Neutrophil (primary cell): ENCODE measurements around the gene ZW10.

Experiments
- H3K27ac ChIP-seq: fragments of 200-600 bp; sonication (generic); 2 replicates; pipeline ENCODE4 v1.5.1; 2016; ENCODE audit warnings: mild to moderate bottlenecking, moderate library complexity
- H3K27me3 ChIP-seq: fragments of 200-600 bp; sonication (generic); 2 replicates; pipeline ENCODE4 v1.6.0; 2016; ENCODE audit warnings: mild to moderate bottlenecking
- H3K36me3 ChIP-seq: fragments of 200-600 bp; sonication (generic); 2 replicates; pipeline ENCODE4 v1.5.1; 2017
- H3K4me1 ChIP-seq, 2 experiments: fragments of 200-600 bp in 1 of 2; sonication (generic) in 1 of 2; 1 replicate in 1 of 2; 2 replicates in 1 of 2; pipeline versions ENCODE4 v1.5.1 to v1.6.1; 2013 to 2016; ENCODE audit warnings: low read depth in 1 of 2, low read length in 1 of 2, mild to moderate bottlenecking in 1 of 2, moderate library complexity in 1 of 2; ENCODE audit not compliant: control insufficient read depth in 1 of 2, insufficient read depth in 1 of 2
- H3K4me3 ChIP-seq, 2 experiments: fragments of 200-600 bp in 1 of 2; sonication (generic) in 1 of 2; 1 replicate in 1 of 2; 2 replicates in 1 of 2; pipeline ENCODE4 v1.5.1; 2013 to 2016; ENCODE audit warnings: low read depth in 1 of 2, low read length in 1 of 2, mild to moderate bottlenecking in 1 of 2, moderate library complexity in 1 of 2
- H3K9me3 ChIP-seq: fragments of 200-600 bp; sonication (generic); 2 replicates; pipeline ENCODE4 v1.5.1; 2016
- CTCF ChIP-seq: fragments of 200-600 bp; sonication (generic); IDR thresholded peaks from 2 replicates; pipeline ENCODE4 v1.5.1; 2016; ENCODE audit warnings: antibody characterized with exemption

The ZW10 gene

GRCh38 chr11:113773416-113774173, at the start of gene ZW10:
Gene ZW10 (minus strand): TSS chr11:113773692. CDS start chr11:113773666, 26 bp downstream.
- peaks cover 1% of the 10 kb centered on the region for H3K36me3 ChIP-seq
- no peaks in the 10 kb centered on the region for H3K9me3 ChIP-seq
- H3K4me1 ChIP-seq, result peaks cover 11 to 19% of the 10 kb centered on the region in 2 experiments
- H3K27me3 ChIP-seq, result peaks cover 39% of the 10 kb centered on the region
- peak within 1 kb of the TSS; percentile 68 to 78 for H3K4me3 ChIP-seq
- no peak for TF ChIP-seq CTCF
- H3K27ac ChIP-seq, result peak within 1 kb of the TSS; percentile 62

- no peak overlapping the region for H3K4me3 ChIP-seq
- no peaks in the 10 kb centered on the region for H3K27me3 ChIP-seq
- H3K36me3 ChIP-seq, result peaks cover 5% of the 10 kb centered on the region
- H3K9me3 ChIP-seq, result no peaks in the 10 kb centered on the region
- H3K27ac ChIP-seq, result no peak overlapping the region
- TF ChIP-seq CTCF, result no peak
- H3K4me1 ChIP-seq, result no peaks in the 10 kb centered on the region
These were observed 44.9 kb upstream of the ZW10 start for GRCh38 chr11:113818426-113818825.

- peaks cover 5% of the 10 kb centered on the region for H3K36me3 ChIP-seq
- no peaks in the 10 kb centered on the region for H3K27me3 ChIP-seq
- TF ChIP-seq CTCF, result no peak
- H3K4me3 ChIP-seq, result no peak overlapping the region
- H3K4me1 ChIP-seq, result no peaks in the 10 kb centered on the region
- no peaks in the 10 kb centered on the region for H3K9me3 ChIP-seq
- no peak overlapping the region for H3K27ac ChIP-seq
These were observed 44.1 kb upstream of the ZW10 start for GRCh38 chr11:113817626-113818025.

- H3K4me3 ChIP-seq, result no peak overlapping the region
- H3K9me3 ChIP-seq, result no peaks in the 10 kb centered on the region
- H3K27ac ChIP-seq, result no peak overlapping the region
- H3K36me3 ChIP-seq, result peaks cover 5% of the 10 kb centered on the region
- H3K27me3 ChIP-seq, result no peaks in the 10 kb centered on the region
- TF ChIP-seq CTCF, result no peak
- no peaks in the 10 kb centered on the region for H3K4me1 ChIP-seq
These were observed 43.7 kb upstream of the ZW10 start for GRCh38 chr11:113817162-113817561.

GRCh38 chr11:113814181-113814580, 40.7 kb upstream of the ZW10 start:
- Histone ChIP-seq H3K27me3 (no peaks in the 10 kb centered on the region), H3K27ac (no peak overlapping the region), H3K36me3 (peaks cover 14% of the 10 kb centered on the region), H3K9me3 (no peaks in the 10 kb centered on the region), H3K4me1 (no peaks in the 10 kb centered on the region), H3K4me3 (no peak overlapping the region)
- no peak for TF ChIP-seq CTCF
